WTC11 (cell line): ENCODE data around the gene NPAS2. TPM values are rescaled to one million over a fixed set of nuclear protein-coding genes. Genes with fewer than 3 reads are reported as not detected.

Source experiments
- ATAC-seq: fragments of 200-7000 bp; cut with Tn5 transposase; 2 replicates; pipeline ENCODE4 v1.10.0; 2021; ENCODE audit warnings: mild to moderate bottlenecking, moderate library complexity
- CTCF ChIA-PET: fragments of 300-600 bp; sonication (Branson Sonifier 250); formaldehyde crosslinking; loops from one replicate; lab custom pipeline; 2021; ENCODE audit warnings: antibody characterized with exemption; lab: Charles Lee
- POLR2A ChIA-PET: fragments of 350-600 bp; sonication (Branson Sonifier 250); formaldehyde crosslinking; loops from one replicate; lab custom pipeline; 2021; ENCODE audit warnings: antibody characterized with exemption; lab: Charles Lee
- DNase-seq: peaks from one replicate; pipeline ENCODE4 v3.0.0; 2021; ENCODE audit warnings: low spot score
- H3K27ac Mint-ChIP-seq: 2 replicates; pipeline ENCODE4 v1.8.0; 2021; ENCODE audit warnings: mixed read lengths
- H3K27me3 Mint-ChIP-seq: 2 replicates; pipeline ENCODE4 v1.8.0; 2021; ENCODE audit warnings: low read depth, mild to moderate bottlenecking, moderate library complexity, mixed read lengths
- H3K36me3 Mint-ChIP-seq: 2 replicates; pipeline ENCODE4 v1.8.0; 2021; ENCODE audit warnings: mixed read lengths
- H3K4me1 Mint-ChIP-seq: 2 replicates; pipeline ENCODE4 v1.8.0; 2022; ENCODE audit warnings: mixed read lengths
- H3K4me3 Mint-ChIP-seq: 2 replicates; pipeline ENCODE4 v1.8.0; 2021; ENCODE audit warnings: mild to moderate bottlenecking, moderate library complexity, mixed read lengths
- H3K9me3 Mint-ChIP-seq: 2 replicates; pipeline ENCODE4 v1.8.0; 2021; ENCODE audit warnings: mixed read lengths
- ATF1 ChIP-seq: sonication (generic); formaldehyde crosslinking; IDR thresholded peaks from 2 replicates; pipeline ENCODE4 v1.8.1; 2023; ENCODE audit warnings: mild to moderate bottlenecking, moderate library complexity, missing genetic modification reagents
- ELF4 ChIP-seq: sonication (generic); formaldehyde crosslinking; IDR thresholded peaks from 2 replicates; pipeline ENCODE4 v1.8.1; 2022; ENCODE audit warnings: low read depth, mild to moderate bottlenecking, moderate library complexity, missing genetic modification reagents
- HMGA2 ChIP-seq: fragments of 250-450 bp; sonication (Bioruptor Pico); IDR thresholded peaks from 2 replicates; pipeline ENCODE4 v1.4.0; 2021; ENCODE audit warnings: mild to moderate bottlenecking, moderate library complexity
- JAZF1 ChIP-seq: fragments of 250-450 bp; sonication (Bioruptor Pico); IDR thresholded peaks from 2 replicates; pipeline ENCODE4 v1.9.0; 2021; ENCODE audit warnings: moderate library complexity, mild to moderate bottlenecking, inconsistent platforms
- JUN ChIP-seq: sonication (generic); formaldehyde crosslinking; IDR thresholded peaks from 2 replicates; pipeline ENCODE4 v1.8.0; 2023; ENCODE audit warnings: mild to moderate bottlenecking, missing genetic modification reagents
- NR3C1 ChIP-seq: sonication (generic); formaldehyde crosslinking; conservative IDR thresholded peaks from 2 replicates; pipeline ENCODE4 v1.8.1; 2023; ENCODE audit warnings: low read depth, mild to moderate bottlenecking, missing genetic modification reagents
- RELA ChIP-seq: sonication (generic); formaldehyde crosslinking; IDR thresholded peaks from 2 replicates; pipeline ENCODE4 v1.8.1; 2022; ENCODE audit warnings: missing genetic modification reagents, mild to moderate bottlenecking, borderline replicate concordance
- SMAD4 ChIP-seq: sonication (generic); formaldehyde crosslinking; IDR thresholded peaks from 2 replicates; pipeline ENCODE4 v1.8.0; 2022; ENCODE audit warnings: mild to moderate bottlenecking, missing genetic modification reagents
- TP53 ChIP-seq: sonication (generic); formaldehyde crosslinking; IDR thresholded peaks from 2 replicates; pipeline ENCODE4 v1.8.1; 2023; ENCODE audit warnings: mild to moderate bottlenecking, missing genetic modification reagents
- ZBTB21 ChIP-seq: sonication (generic); formaldehyde crosslinking; IDR thresholded peaks from 2 replicates; pipeline ENCODE4 v1.8.1; 2023; ENCODE audit warnings: mild to moderate bottlenecking, missing genetic modification reagents, borderline replicate concordance
- ZNF121 ChIP-seq: sonication (generic); formaldehyde crosslinking; IDR thresholded peaks from 2 replicates; pipeline ENCODE4 v1.8.0; 2023; ENCODE audit warnings: missing genetic modification reagents
- ZNF416 ChIP-seq: fragments of 250-450 bp; sonication (Bioruptor Pico); IDR thresholded peaks from 2 replicates; pipeline ENCODE4 v1.9.0; 2021; ENCODE audit warnings: mild to moderate bottlenecking, inconsistent platforms
- ZNF671 ChIP-seq: fragments of 250-450 bp; sonication (Bioruptor Pico); IDR thresholded peaks from 2 replicates; pipeline ENCODE4 v1.8.0; 2021; ENCODE audit warnings: mild to moderate bottlenecking
- total RNA-seq: library from RNA; stranded (reverse); gene quantifications from 3 replicates; pipeline ENCODE4 v1.2.3, GENCODE V29; 2021
- TF ChIP-seq, protein P1 (sequence below): sonication (generic); formaldehyde crosslinking; IDR thresholded peaks from 2 replicates; pipeline ENCODE4 v1.8.0; 2022; ENCODE audit warnings: missing genetic modification reagents
- TF ChIP-seq, protein P2 (sequence below): sonication (generic); formaldehyde crosslinking; IDR thresholded peaks from 2 replicates; pipeline ENCODE4 v1.8.1; 2023; ENCODE audit warnings: mild to moderate bottlenecking, missing genetic modification reagents, moderate library complexity
- TF ChIP-seq, protein P3 (sequence below): fragments of 250-450 bp; sonication (Bioruptor Pico); IDR thresholded peaks from 2 replicates; pipeline ENCODE4 v1.9.0; 2021; ENCODE audit warnings: moderate library complexity, mild to moderate bottlenecking, inconsistent platforms, borderline replicate concordance
- TF ChIP-seq, protein P4 (sequence below): sonication (generic); formaldehyde crosslinking; IDR thresholded peaks from 2 replicates; pipeline ENCODE4 v1.8.1; 2022; ENCODE audit warnings: mild to moderate bottlenecking, missing genetic modification reagents, moderate library complexity, borderline replicate concordance
- TF ChIP-seq, protein P5 (sequence below): fragments of 250-450 bp; sonication (Bioruptor Pico); IDR thresholded peaks from 2 replicates; pipeline ENCODE4 v1.9.0; 2021; ENCODE audit warnings: mild to moderate bottlenecking
- TF ChIP-seq, protein P6 (sequence below): sonication (generic); formaldehyde crosslinking; IDR thresholded peaks from 2 replicates; pipeline ENCODE4 v1.8.0; 2023; ENCODE audit warnings: missing genetic modification reagents
- TF ChIP-seq, protein P7 (sequence below): sonication (generic); formaldehyde crosslinking; IDR thresholded peaks from 2 replicates; pipeline ENCODE4 v1.8.0; 2022; ENCODE audit warnings: mild to moderate bottlenecking, missing genetic modification reagents
- TF ChIP-seq, protein P8 (sequence below): sonication (generic); formaldehyde crosslinking; IDR thresholded peaks from 2 replicates; pipeline ENCODE4 v1.8.1; 2023; ENCODE audit warnings: mild to moderate bottlenecking, missing genetic modification reagents, moderate library complexity

The NPAS2 gene
- total RNA-seq, 1 experiment from 2014 or later, result 2.6 TPM

DNA sequence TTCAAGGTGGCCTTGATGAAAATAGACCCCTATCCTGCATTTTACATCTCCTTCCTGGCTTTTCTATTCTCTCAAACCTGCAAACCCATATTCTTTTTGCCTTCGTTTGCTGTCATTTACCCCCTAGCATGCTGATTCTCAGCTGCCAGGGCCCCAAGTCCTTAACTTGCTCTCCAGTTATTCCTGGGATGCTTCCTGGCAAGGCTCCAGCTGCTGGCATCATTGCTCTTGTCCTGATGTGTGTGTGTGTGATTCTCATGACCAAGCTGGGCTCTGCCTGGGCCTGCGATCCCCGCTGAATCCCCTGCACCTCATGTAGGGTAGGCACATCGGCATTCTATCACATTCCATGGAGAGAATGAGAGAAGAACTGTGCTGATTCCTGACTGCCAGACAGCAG, 11.9 kb downstream of the NPAS2 start (continued):
- TF ChIP-seq, protein P1, sequence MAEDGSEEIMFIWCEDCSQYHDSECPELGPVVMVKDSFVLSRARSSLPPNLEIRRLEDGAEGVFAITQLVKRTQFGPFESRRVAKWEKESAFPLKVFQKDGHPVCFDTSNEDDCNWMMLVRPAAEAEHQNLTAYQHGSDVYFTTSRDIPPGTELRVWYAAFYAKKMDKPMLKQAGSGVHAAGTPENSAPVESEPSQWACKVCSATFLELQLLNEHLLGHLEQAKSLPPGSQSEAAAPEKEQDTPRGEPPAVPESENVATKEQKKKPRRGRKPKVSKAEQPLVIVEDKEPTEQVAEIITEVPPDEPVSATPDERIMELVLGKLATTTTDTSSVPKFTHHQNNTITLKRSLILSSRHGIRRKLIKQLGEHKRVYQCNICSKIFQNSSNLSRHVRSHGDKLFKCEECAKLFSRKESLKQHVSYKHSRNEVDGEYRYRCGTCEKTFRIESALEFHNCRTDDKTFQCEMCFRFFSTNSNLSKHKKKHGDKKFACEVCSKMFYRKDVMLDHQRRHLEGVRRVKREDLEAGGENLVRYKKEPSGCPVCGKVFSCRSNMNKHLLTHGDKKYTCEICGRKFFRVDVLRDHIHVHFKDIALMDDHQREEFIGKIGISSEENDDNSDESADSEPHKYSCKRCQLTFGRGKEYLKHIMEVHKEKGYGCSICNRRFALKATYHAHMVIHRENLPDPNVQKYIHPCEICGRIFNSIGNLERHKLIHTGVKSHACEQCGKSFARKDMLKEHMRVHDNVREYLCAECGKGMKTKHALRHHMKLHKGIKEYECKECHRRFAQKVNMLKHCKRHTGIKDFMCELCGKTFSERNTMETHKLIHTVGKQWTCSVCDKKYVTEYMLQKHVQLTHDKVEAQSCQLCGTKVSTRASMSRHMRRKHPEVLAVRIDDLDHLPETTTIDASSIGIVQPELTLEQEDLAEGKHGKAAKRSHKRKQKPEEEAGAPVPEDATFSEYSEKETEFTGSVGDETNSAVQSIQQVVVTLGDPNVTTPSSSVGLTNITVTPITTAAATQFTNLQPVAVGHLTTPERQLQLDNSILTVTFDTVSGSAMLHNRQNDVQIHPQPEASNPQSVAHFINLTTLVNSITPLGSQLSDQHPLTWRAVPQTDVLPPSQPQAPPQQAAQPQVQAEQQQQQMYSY, result no peak
- TF ChIP-seq, protein P2, sequence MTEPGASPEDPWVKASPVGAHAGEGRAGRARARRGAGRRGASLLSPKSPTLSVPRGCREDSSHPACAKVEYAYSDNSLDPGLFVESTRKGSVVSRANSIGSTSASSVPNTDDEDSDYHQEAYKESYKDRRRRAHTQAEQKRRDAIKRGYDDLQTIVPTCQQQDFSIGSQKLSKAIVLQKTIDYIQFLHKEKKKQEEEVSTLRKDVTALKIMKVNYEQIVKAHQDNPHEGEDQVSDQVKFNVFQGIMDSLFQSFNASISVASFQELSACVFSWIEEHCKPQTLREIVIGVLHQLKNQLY (CRISPR knock-in tag), result no peak
- no peak for TF ChIP-seq HMGA2 (CRISPR knock-in tag)
- no peak for TF ChIP-seq RELA
- no peak for TF ChIP-seq NR3C1 (CRISPR knock-in tag)
- no peak for TF ChIP-seq TP53 (CRISPR knock-in tag)
- no peak for TF ChIP-seq JAZF1 (CRISPR knock-in tag)
- no peak for TF ChIP-seq ZNF121 (CRISPR knock-in tag)
- no peak for TF ChIP-seq ZNF416
- TF ChIP-seq, all 79 proteins: peak for 0

DNA sequence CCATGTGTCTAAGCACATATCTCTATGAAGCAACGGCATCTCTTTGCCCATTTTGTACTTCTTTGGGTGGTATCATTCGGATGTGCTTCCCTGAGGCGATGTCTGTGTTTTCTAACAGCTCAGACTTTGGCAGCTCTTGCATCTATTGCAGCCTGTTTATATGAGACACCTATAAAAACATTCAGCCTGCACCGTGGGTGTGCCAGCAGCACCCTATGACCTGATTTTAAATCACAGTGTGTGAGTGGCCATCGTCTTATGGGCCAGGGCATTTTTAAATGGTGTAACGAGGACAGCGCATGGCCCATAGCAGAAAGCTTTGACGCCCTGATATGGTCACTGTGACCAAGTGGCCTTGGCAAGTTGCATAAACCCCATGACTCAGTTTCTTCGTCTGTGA, 12.9 kb downstream of the NPAS2 start:
- Mint-ChIP-seq H3K36me3 (no peaks in the 10 kb centered on the region), H3K27ac (no peak overlapping the region), H3K4me1 (no peaks in the 10 kb centered on the region), H3K4me3 (no peak overlapping the region), H3K9me3 (peaks cover 11% of the 10 kb centered on the region), H3K27me3 (no peaks in the 10 kb centered on the region)
- ChIA-PET POLR2A (no interaction called here), CTCF (no interaction called here)
- DNase-seq, result no peak
- TF ChIP-seq JUN (no peak), ZNF671 (CRISPR knock-in tag) (no peak), SMAD4 (CRISPR knock-in tag) (no peak), ZNF121 (CRISPR knock-in tag) (no peak), ATF1 (no peak), ZBTB21 (CRISPR knock-in tag) (no peak), ELF4 (CRISPR knock-in tag) (no peak)
- TF ChIP-seq, protein P3, sequence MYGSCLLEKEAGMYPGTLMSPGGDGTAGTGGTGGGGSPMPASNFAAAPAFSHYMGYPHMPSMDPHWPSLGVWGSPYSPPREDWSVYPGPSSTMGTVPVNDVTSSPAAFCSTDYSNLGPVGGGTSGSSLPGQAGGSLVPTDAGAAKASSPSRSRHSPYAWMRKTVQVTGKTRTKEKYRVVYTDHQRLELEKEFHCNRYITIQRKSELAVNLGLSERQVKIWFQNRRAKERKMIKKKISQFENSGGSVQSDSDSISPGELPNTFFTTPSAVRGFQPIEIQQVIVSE, result no peak
- TF ChIP-seq, protein P4, sequence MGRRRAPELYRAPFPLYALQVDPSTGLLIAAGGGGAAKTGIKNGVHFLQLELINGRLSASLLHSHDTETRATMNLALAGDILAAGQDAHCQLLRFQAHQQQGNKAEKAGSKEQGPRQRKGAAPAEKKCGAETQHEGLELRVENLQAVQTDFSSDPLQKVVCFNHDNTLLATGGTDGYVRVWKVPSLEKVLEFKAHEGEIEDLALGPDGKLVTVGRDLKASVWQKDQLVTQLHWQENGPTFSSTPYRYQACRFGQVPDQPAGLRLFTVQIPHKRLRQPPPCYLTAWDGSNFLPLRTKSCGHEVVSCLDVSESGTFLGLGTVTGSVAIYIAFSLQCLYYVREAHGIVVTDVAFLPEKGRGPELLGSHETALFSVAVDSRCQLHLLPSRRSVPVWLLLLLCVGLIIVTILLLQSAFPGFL (CRISPR knock-in tag), result no peak
- TF ChIP-seq, protein P5, sequence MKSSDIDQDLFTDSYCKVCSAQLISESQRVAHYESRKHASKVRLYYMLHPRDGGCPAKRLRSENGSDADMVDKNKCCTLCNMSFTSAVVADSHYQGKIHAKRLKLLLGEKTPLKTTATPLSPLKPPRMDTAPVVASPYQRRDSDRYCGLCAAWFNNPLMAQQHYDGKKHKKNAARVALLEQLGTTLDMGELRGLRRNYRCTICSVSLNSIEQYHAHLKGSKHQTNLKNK (CRISPR knock-in tag), result no peak
- TF ChIP-seq, protein P6, sequence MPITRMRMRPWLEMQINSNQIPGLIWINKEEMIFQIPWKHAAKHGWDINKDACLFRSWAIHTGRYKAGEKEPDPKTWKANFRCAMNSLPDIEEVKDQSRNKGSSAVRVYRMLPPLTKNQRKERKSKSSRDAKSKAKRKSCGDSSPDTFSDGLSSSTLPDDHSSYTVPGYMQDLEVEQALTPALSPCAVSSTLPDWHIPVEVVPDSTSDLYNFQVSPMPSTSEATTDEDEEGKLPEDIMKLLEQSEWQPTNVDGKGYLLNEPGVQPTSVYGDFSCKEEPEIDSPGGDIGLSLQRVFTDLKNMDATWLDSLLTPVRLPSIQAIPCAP (CRISPR knock-in tag), result no peak
- TF ChIP-seq, protein P7, sequence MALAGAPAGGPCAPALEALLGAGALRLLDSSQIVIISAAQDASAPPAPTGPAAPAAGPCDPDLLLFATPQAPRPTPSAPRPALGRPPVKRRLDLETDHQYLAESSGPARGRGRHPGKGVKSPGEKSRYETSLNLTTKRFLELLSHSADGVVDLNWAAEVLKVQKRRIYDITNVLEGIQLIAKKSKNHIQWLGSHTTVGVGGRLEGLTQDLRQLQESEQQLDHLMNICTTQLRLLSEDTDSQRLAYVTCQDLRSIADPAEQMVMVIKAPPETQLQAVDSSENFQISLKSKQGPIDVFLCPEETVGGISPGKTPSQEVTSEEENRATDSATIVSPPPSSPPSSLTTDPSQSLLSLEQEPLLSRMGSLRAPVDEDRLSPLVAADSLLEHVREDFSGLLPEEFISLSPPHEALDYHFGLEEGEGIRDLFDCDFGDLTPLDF, result no peak
- TF ChIP-seq, protein P2 (CRISPR knock-in tag), result no peak
- TF ChIP-seq, protein P8, sequence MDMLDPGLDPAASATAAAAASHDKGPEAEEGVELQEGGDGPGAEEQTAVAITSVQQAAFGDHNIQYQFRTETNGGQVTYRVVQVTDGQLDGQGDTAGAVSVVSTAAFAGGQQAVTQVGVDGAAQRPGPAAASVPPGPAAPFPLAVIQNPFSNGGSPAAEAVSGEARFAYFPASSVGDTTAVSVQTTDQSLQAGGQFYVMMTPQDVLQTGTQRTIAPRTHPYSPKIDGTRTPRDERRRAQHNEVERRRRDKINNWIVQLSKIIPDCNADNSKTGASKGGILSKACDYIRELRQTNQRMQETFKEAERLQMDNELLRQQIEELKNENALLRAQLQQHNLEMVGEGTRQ (CRISPR knock-in tag), result no peak
- ATAC-seq, result no peak
